ENCODE data around the gene HYAL2. TPM values are rescaled to one million over a fixed set of nuclear protein-coding genes. Genes with fewer than 3 reads are reported as not detected.

Gene HYAL2
- total RNA-seq, 1 experiment from 2014 or later, result 30.1 TPM

DNA sequence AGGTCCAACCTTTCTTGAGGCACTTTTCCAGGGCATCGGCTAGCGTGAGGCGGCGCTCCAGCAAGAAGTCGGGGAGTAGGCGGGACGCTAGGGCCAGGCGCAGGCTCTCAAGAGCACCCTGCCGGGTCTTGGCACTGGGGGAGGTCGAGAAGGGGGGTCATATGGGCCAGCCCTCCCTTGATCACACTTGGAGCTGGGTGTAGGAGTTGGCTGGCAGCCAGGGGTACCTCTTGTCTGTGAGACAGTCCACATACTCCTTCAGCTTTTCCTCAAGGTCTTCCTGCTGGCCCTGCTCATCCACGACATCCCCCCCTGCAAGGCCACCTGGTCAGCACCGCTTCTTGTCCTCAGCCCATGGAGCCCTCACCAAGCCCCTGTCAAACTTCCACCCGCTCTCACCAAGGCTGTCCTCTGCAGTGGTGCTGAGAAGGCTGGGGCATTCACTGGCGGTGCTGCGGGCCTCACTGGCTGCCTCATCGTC, 32.3 kb downstream of the HYAL2 start:
- Histone ChIP-seq H3K27me3 (replicated peaks; ENCODE audit: control insufficient read depth, insufficient read depth, low read length) (no peaks in the 10 kb centered on the region), H3K4me1 (peaks cover 7% of the 10 kb centered on the region), H3K4me3 (ENCODE audit: low read depth, low read length) (no peak overlapping the region), H3K9me3 (no peaks in the 10 kb centered on the region), H3K36me3 (ENCODE audit: control insufficient read depth, insufficient read depth, low read length) (peaks cover 7% of the 10 kb centered on the region)
- intact Hi-C loops (cut with micrococcal nuclease; ENCODE audit: unreplicated experiment), result no loop called here
- TF ChIP-seq, protein P1, sequence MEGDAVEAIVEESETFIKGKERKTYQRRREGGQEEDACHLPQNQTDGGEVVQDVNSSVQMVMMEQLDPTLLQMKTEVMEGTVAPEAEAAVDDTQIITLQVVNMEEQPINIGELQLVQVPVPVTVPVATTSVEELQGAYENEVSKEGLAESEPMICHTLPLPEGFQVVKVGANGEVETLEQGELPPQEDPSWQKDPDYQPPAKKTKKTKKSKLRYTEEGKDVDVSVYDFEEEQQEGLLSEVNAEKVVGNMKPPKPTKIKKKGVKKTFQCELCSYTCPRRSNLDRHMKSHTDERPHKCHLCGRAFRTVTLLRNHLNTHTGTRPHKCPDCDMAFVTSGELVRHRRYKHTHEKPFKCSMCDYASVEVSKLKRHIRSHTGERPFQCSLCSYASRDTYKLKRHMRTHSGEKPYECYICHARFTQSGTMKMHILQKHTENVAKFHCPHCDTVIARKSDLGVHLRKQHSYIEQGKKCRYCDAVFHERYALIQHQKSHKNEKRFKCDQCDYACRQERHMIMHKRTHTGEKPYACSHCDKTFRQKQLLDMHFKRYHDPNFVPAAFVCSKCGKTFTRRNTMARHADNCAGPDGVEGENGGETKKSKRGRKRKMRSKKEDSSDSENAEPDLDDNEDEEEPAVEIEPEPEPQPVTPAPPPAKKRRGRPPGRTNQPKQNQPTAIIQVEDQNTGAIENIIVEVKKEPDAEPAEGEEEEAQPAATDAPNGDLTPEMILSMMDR (IDR thresholded peaks at IDR 0.05; ENCODE audit: insufficient read depth in 1 of 2, low read depth in 1 of 2, low read length in 1 of 2, severe bottlenecking in 1 of 2, unreplicated experiment in 1 of 2), result no peak
- POLR2A ChIA-PET, result no interaction called here
- Mint-ChIP-seq H3K9me3 (ENCODE audit: unreplicated experiment) (no peaks in the 10 kb centered on the region), H3K36me3 (ENCODE audit: insufficient read depth, unreplicated experiment) (peaks cover 34% of the 10 kb centered on the region), H3K4me3 (ENCODE audit: unreplicated experiment) (no peak overlapping the region), H3K4me1 (ENCODE audit: low read depth, unreplicated experiment) (peaks cover 16% of the 10 kb centered on the region), H3K27me3 (ENCODE audit: insufficient read depth, unreplicated experiment) (no peaks in the 10 kb centered on the region), H3K27ac (ENCODE audit: unreplicated experiment) (no peak overlapping the region)
- CTCF ChIA-PET, result no interaction called here
- DNase-seq, result no peak
- no TSS peak for BruUV-seq (replicated peaks)

DNA sequence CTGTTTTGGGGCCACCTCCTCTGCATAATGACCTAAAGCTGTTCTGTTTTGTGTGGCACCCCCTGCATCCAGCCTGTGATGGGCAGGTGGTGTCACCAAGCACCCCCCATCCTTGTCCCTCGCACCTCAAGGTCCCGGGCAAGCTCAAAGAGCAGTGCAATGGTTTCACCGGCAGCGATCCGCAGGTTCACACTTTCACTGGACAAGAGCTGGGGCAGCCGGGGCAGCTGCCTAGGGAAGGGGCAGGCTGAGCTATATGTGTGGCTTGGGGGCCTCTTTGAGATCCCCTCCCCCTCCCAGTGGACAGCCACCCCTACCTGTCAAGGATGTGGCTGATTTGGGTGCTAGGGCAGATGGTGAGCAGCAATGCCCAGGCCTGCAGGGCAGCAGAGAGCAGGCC, 33.4 kb downstream of the HYAL2 start:
- CTCF ChIA-PET, result interaction anchor here (0.6 kb wide), 1 partner anchor 25 kb away, joined by 5 read pairs; no protein-coding TSS in a partner anchor
- POLR2A ChIA-PET, result interaction anchor here (0.6 kb wide), 1 partner anchor 202 kb away, joined by 6 read pairs; no protein-coding TSS in a partner anchor
- Mint-ChIP-seq H3K27me3 (ENCODE audit: insufficient read depth, unreplicated experiment) (no peaks in the 10 kb centered on the region), H3K9me3 (ENCODE audit: unreplicated experiment) (no peaks in the 10 kb centered on the region), H3K4me3 (ENCODE audit: unreplicated experiment) (no peak overlapping the region), H3K36me3 (ENCODE audit: insufficient read depth, unreplicated experiment) (peaks cover 34% of the 10 kb centered on the region), H3K27ac (ENCODE audit: unreplicated experiment) (no peak overlapping the region), H3K4me1 (ENCODE audit: low read depth, unreplicated experiment) (peaks cover 16% of the 10 kb centered on the region)
- Histone ChIP-seq H3K4me3 (ENCODE audit: low read depth, low read length) (no peak overlapping the region), H3K36me3 (ENCODE audit: control insufficient read depth, insufficient read depth, low read length) (peaks cover 7% of the 10 kb centered on the region), H3K27me3 (replicated peaks; ENCODE audit: control insufficient read depth, insufficient read depth, low read length) (no peaks in the 10 kb centered on the region), H3K4me1 (peaks cover 7% of the 10 kb centered on the region), H3K9me3 (no peaks in the 10 kb centered on the region)
- DNase-seq, result no peak
- BruUV-seq (replicated peaks), result no TSS peak
- TF ChIP-seq, protein P1 (IDR thresholded peaks at IDR 0.05; ENCODE audit: insufficient read depth in 1 of 2, low read depth in 1 of 2, low read length in 1 of 2, severe bottlenecking in 1 of 2, unreplicated experiment in 1 of 2), result no peak
- intact Hi-C loops (cut with micrococcal nuclease; ENCODE audit: unreplicated experiment), result no loop called here

GRCh38 chr3:50288387-50289007, 34.0 kb downstream of the HYAL2 start:
- Mint-ChIP-seq H3K27me3 (ENCODE audit: insufficient read depth, unreplicated experiment) (no peaks in the 10 kb centered on the region), H3K4me1 (ENCODE audit: low read depth, unreplicated experiment) (peaks cover 16% of the 10 kb centered on the region), H3K27ac (ENCODE audit: unreplicated experiment) (no peak overlapping the region), H3K36me3 (ENCODE audit: insufficient read depth, unreplicated experiment) (peaks cover 34% of the 10 kb centered on the region), H3K4me3 (ENCODE audit: unreplicated experiment) (no peak overlapping the region), H3K9me3 (ENCODE audit: unreplicated experiment) (no peaks in the 10 kb centered on the region)
- no peak for DNase-seq
- no TSS peak for BruUV-seq (replicated peaks)
- Histone ChIP-seq H3K4me1 (peaks cover 7% of the 10 kb centered on the region), H3K36me3 (ENCODE audit: control insufficient read depth, insufficient read depth, low read length) (peaks cover 7% of the 10 kb centered on the region), H3K27me3 (replicated peaks; ENCODE audit: control insufficient read depth, insufficient read depth, low read length) (no peaks in the 10 kb centered on the region), H3K4me3 (ENCODE audit: low read depth, low read length) (no peak overlapping the region), H3K9me3 (no peaks in the 10 kb centered on the region)
- CTCF ChIA-PET, result no interaction called here
- TF ChIP-seq, protein P1 (IDR thresholded peaks at IDR 0.05; ENCODE audit: insufficient read depth in 1 of 2, low read depth in 1 of 2, low read length in 1 of 2, severe bottlenecking in 1 of 2, unreplicated experiment in 1 of 2), result no peak
- POLR2A ChIA-PET, result no interaction called here
- intact Hi-C loops (cut with micrococcal nuclease; ENCODE audit: unreplicated experiment), result no loop called here

Data from Caco-2 (cell line).